Osteoblast (primary cell): Measurements from ENCODE around the gene POU2F3. TPM values are rescaled to one million over a fixed set of nuclear protein-coding genes. Genes with fewer than 3 reads are reported as not detected.

ENCODE experiments used
- DNase-seq: peaks from one replicate; pipeline ENCODE4 v3.0.0; 2011; ENCODE audit warnings: low spot score, mixed read lengths; ENCODE audit not compliant: insufficient read length; ENCODE audit errors: missing footprints
- H2AFZ ChIP-seq: 2 replicates; pipeline ENCODE4 v1.6.0; 2011; ENCODE audit warnings: mild to moderate bottlenecking, low read length
- H3K27ac ChIP-seq: 2 replicates; pipeline ENCODE4 v1.5.1; 2011; ENCODE audit warnings: mild to moderate bottlenecking, low read depth, low read length, moderate library complexity
- H3K27me3 ChIP-seq: 2 replicates; pipeline ENCODE4 v1.6.0; 2012; ENCODE audit warnings: mild to moderate bottlenecking, control low read depth, inconsistent platforms, low read length, moderate library complexity; ENCODE audit not compliant: insufficient read depth
- H3K36me3 ChIP-seq: 2 replicates; pipeline ENCODE4 v1.5.1; 2011; ENCODE audit warnings: mild to moderate bottlenecking, low read length, control low read depth, moderate library complexity; ENCODE audit not compliant: insufficient read depth
- H3K4me1 ChIP-seq: 2 replicates; pipeline ENCODE4 v1.5.1; 2011; ENCODE audit warnings: mild to moderate bottlenecking, low read length, control low read depth, moderate library complexity; ENCODE audit not compliant: insufficient read depth
- H3K4me2 ChIP-seq: 2 replicates; pipeline ENCODE4 v1.6.0; 2011; ENCODE audit warnings: mild to moderate bottlenecking, low read length; ENCODE audit not compliant: insufficient read depth
- H3K4me3 ChIP-seq: fragments of 200-600 bp; sonication (generic); 3 replicates; pipeline ENCODE4 v1.5.1; 2012; ENCODE audit warnings: mild to moderate bottlenecking, low read length, inconsistent platforms; ENCODE audit not compliant: insufficient read depth
- H3K79me2 ChIP-seq: 2 replicates; pipeline ENCODE4 v1.6.0; 2012; ENCODE audit warnings: mild to moderate bottlenecking, low read length, control low read depth, inconsistent platforms; ENCODE audit not compliant: insufficient read depth
- H3K9me3 ChIP-seq: 2 replicates; pipeline ENCODE4 v1.5.1; 2011; ENCODE audit warnings: low read depth, low read length, control low read depth
- H4K20me1 ChIP-seq: 2 replicates; pipeline ENCODE4 v1.6.0; 2012; ENCODE audit warnings: mild to moderate bottlenecking, low read length, control low read depth; ENCODE audit not compliant: insufficient read depth
- total RNA-seq: library from RNA; depleted of rRNA; stranded (reverse); fragments of >200 nt; gene quantifications from 2 replicates; pipeline ENCODE4 v1.2.3, GENCODE V29; 2012
- TF ChIP-seq, protein P1 (sequence below): IDR thresholded peaks from 2 replicates; pipeline ENCODE4 v1.5.1; 2011; ENCODE audit warnings: mild to moderate bottlenecking, low read depth, low read length, moderate library complexity; ENCODE audit errors: extremely low read depth

POU2F3 gene
- total RNA-seq, 1 donor = under 0.01 TPM

- TF ChIP-seq, protein P1, sequence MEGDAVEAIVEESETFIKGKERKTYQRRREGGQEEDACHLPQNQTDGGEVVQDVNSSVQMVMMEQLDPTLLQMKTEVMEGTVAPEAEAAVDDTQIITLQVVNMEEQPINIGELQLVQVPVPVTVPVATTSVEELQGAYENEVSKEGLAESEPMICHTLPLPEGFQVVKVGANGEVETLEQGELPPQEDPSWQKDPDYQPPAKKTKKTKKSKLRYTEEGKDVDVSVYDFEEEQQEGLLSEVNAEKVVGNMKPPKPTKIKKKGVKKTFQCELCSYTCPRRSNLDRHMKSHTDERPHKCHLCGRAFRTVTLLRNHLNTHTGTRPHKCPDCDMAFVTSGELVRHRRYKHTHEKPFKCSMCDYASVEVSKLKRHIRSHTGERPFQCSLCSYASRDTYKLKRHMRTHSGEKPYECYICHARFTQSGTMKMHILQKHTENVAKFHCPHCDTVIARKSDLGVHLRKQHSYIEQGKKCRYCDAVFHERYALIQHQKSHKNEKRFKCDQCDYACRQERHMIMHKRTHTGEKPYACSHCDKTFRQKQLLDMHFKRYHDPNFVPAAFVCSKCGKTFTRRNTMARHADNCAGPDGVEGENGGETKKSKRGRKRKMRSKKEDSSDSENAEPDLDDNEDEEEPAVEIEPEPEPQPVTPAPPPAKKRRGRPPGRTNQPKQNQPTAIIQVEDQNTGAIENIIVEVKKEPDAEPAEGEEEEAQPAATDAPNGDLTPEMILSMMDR = no peak
- DNase-seq = peak; percentile 78
- no peaks in the 10 kb centered on the region for H4K20me1 ChIP-seq
- H3K79me2 ChIP-seq = no peaks in the 10 kb centered on the region
- no peak overlapping the region for H3K4me3 ChIP-seq
- H2AFZ ChIP-seq = no peak overlapping the region
- no peak overlapping the region for H3K27ac ChIP-seq
- H3K36me3 ChIP-seq = no peaks in the 10 kb centered on the region
- H3K4me2 ChIP-seq = no peak overlapping the region
- H3K4me1 ChIP-seq = no peaks in the 10 kb centered on the region
- H3K9me3 ChIP-seq = no peaks in the 10 kb centered on the region
- H3K27me3 ChIP-seq = peaks cover 63% of the 10 kb centered on the region
Observed at GRCh38 chr11:120254788-120255518, 15.0 kb downstream of the POU2F3 start.

GRCh38 chr11:120255519-120255866 lies 15.6 kb downstream of the POU2F3 start:
- H4K20me1 ChIP-seq = no peaks in the 10 kb centered on the region
- DNase-seq = no peak
- H3K4me1 ChIP-seq = no peaks in the 10 kb centered on the region
- no peak overlapping the region for H3K4me2 ChIP-seq
- no peak overlapping the region for H3K4me3 ChIP-seq
- peaks cover 69% of the 10 kb centered on the region for H3K27me3 ChIP-seq
- no peaks in the 10 kb centered on the region for H3K36me3 ChIP-seq
- no peak overlapping the region for H2AFZ ChIP-seq
- no peaks in the 10 kb centered on the region for H3K79me2 ChIP-seq
- TF ChIP-seq, protein P1 = no peak
- no peaks in the 10 kb centered on the region for H3K9me3 ChIP-seq
- no peak overlapping the region for H3K27ac ChIP-seq

GRCh38 chr11:120256178-120256577 lies 16.2 kb downstream of the POU2F3 start:
- no peak for DNase-seq
- Histone ChIP-seq H3K79me2 (no peaks in the 10 kb centered on the region), H4K20me1 (no peaks in the 10 kb centered on the region), H3K27ac (no peak overlapping the region), H3K9me3 (no peaks in the 10 kb centered on the region), H3K4me3 (no peak overlapping the region), H3K4me1 (no peaks in the 10 kb centered on the region), H2AFZ (no peak overlapping the region), H3K4me2 (no peak overlapping the region), H3K27me3 (peaks cover 71% of the 10 kb centered on the region), H3K36me3 (no peaks in the 10 kb centered on the region)
- TF ChIP-seq, protein P1 = no peak

GRCh38 chr11:120256779-120257178 lies 16.8 kb downstream of the POU2F3 start:
- TF ChIP-seq, protein P1 = no peak
- H3K36me3 ChIP-seq = no peaks in the 10 kb centered on the region

More at GRCh38 chr11:120256779-120257178, 16.8 kb downstream of the POU2F3 start:
- Histone ChIP-seq H3K4me3 (no peak overlapping the region), H3K27me3 (peaks cover 73% of the 10 kb centered on the region), H3K79me2 (no peaks in the 10 kb centered on the region), H3K9me3 (no peaks in the 10 kb centered on the region), H3K27ac (no peak overlapping the region), H4K20me1 (no peaks in the 10 kb centered on the region), H3K4me1 (no peaks in the 10 kb centered on the region), H2AFZ (no peak overlapping the region), H3K4me2 (no peak overlapping the region)
- no peak for DNase-seq
